ENCODE results near the gene EEF1AKMT2.
"Not testable (repeated sequence)": the region's sequence is repeated elsewhere in the genome, so short reads cannot be mapped to it uniquely, and the experiment has no call there.

Gene EEF1AKMT2

DNA sequence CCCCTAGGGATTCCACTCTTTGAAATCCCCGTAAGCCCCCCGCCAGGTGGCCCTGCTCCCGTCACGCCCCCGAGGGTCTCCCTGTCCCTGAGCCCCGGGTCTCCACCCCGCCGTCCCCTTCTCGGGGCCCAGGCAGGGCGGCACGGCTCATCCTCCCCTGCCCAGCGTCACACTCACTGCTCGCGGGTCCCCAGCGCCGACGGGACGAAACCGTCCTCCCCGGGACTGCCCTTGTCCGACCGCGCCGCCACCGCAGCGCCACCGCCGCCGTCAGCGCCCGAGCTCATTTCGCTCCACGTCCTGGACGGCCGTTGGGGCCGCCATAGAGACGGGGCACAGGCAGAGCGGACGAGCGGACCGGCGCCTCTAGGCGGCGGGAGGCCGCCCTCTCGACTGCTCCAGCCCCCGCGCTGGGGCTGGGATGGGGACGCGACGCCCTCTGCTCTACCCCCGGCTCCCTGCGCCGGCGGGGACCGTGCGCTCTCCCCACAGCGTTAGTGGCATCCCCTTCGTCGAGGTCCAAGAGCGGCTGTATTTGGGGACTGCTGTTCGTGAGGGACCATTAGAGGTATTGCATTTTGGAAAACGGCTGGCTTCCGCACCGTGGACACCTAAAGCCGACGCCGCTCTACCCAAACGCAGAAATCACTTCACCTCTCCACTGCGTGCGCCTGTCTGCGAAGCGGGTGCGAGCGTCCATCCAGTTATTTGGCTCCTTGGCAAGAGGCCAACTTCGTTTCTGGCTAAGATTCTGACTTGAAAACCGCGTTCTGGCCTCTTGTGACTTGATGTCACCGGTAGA, at the start of gene EEF1AKMT2:
Gene EEF1AKMT2 (minus strand): TSS at position 341 of the 802 bp plus-strand sequence. CDS start 54 bp downstream, at position 287.
- DNase-seq (ENCODE audit: low spot score): peak; percentile 96

DNA sequence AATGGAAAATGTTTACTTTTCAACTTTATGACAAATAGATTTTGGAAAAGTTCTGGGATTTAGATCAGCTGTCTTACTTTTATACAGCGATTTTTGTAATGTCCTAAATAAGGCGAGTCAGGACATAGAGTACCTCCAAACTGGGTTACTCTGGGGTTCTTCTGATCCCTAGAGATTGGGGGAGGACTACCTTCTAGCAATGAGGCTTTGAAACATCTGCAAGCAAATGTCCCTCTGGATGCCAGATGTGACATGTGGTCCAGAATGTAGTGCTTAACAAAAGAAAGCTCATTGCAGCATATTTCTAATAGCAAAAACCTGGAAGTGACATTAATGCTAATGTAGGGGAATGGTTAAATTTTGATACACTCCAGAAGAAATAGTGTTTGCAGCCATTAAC, 46.0 kb upstream of the EEF1AKMT2 start:
- no peak for DNase-seq (ENCODE audit: low spot score)

DNA sequence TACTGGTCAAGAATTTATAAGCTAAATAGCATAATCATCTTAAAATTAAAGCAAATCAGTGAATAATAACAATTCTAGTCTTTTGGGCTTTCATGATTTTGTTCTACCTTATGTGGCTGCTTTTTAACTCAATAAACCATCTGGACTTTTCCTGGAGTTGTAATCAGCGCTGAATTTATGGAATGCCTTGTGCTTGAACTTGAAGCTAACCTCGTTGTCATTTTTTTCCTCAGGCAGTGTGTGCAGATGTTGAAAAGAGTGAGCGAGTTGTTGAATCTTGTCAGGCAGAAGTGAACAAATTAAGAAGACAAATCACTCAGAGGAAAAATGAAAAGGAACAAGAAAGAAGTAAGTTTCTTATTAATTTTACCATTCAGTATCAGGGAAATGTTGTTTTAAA, 39.4 kb upstream of the EEF1AKMT2 start:
- no peak for DNase-seq (ENCODE audit: low spot score)

DNA sequence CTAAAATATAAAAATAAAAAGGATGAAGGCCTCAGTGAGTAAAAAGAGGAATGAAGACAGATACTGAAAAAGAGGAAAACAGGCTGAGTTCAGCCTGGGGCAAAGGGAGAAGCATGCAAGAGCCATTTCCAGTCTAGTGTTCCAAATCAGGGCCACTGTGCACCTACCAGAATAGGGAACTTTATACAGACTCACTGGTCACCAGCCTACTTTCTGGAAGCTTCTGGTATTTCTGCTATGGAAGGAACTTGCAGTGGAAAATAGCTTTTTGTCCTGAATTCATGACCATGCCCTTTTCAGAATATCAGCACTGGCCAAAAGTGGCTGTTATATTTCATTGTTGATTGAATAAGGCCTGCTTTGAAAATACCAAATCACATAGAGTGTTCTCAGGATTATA, 38.8 kb upstream of the EEF1AKMT2 start:
- DNase-seq (ENCODE audit: low spot score): no peak

DNA sequence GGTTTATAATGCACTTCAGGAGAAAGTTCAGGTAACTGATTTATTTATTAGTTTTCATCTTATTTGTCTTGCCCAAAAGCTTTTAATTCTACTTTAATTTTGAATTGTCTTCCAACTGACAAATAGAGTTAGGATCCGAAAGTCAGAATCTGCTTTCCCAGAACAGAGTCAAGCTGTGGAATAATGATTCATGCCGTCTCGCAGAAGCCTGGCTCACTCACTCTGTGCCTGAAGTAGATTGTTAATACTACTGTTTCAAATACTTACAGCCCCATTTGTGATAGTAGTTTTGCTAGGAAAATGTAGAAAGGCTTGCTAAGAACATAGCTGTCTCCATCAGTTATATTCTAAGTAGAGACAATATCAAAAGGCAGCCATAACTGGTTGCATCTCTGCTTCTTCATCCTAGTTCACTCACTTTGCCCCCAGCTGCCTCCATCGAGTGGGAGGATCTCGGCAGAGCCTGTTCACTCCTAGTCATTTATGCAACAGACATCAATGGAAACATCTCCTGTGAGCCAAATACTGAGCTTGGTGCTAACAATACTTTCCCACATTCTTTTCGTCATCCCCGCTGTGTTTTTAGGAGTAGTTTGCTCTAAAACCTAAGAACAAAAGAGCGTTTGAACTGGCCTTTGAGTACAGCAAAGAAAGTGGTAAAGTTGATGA, 37.9 kb upstream of the EEF1AKMT2 start:
- DNase-seq (ENCODE audit: low spot score): no peak

DNA sequence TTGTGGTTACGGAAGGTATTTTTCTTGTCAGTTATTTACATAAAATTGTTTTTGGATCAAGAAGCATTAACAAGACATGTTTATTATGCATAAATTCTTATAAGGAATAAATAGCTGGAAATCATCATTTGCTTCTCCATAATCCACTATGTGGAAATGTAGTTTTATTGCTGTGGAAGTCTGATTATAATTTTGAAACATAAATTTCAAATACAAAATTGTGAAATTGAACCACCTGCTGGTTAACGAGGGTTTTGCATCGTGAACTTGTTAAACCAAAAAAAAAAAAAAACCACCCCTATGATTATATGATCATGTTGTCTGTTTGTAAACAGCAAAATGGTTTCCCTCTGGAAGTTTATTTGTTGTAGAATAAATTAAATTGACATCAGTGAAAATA, 35.8 kb upstream of the EEF1AKMT2 start:
- DNase-seq (ENCODE audit: low spot score): peak; percentile 25

DNA sequence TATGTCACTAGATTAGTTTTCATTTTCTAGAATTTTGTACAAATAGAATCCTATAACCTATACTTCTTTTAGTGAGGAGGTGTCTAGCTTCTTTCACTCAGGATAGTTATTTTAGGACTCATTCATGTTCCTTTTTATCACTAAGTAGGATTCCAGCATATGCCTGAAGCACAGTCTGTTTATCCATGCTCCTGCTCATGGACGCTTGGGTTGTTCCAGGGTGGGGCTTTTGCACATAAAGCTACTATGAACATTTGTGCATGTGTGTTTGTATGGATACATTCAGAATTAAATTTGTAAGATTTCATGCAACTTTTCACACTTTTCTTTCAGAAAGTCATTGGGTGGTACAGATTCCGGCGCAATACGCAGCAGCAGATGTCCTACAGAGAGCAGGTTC, 34.6 kb upstream of the EEF1AKMT2 start:
- no peak for DNase-seq (ENCODE audit: low spot score)

DNA sequence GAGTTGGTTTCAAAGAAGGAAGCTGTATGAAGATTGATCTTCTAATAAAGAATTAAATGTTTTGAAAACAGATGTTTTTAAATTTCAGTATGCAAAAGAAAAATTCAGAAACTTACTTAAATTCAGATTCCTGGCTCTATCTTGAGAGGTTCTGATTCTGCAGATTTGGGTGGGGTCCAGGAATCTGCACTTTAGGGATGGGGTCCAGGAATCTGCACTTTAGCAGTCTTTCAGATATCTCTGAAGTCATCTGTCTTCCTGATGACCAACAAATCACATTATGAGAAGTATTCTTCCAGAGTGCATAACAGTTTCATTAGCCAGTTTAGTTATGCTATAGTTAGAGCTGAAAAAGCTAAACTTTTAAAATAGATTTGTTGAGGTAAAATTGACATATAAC, 34.0 kb upstream of the EEF1AKMT2 start:
- DNase-seq (ENCODE audit: low spot score): no peak

DNA sequence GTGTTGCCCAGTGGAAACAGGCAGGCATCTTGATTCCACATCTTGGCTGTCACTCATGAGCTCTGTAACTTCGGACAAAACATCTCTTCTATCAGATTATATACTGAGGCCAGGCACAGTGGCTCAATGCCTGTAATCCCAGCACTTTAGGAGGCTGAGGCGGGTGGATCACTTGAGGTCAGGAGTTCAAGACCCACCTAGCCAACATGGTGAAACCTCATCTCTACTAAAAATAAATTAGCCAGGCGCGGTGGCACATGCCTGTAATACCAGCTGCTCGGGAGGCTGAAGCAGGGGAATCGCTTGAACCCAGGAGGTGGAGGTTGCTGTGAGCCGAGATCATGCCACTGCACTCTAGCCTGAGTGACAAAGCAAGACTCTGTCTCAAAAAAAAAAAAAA, 33.2 kb upstream of the EEF1AKMT2 start:
- not testable (repeated sequence) for DNase-seq (ENCODE audit: low spot score)

DNA sequence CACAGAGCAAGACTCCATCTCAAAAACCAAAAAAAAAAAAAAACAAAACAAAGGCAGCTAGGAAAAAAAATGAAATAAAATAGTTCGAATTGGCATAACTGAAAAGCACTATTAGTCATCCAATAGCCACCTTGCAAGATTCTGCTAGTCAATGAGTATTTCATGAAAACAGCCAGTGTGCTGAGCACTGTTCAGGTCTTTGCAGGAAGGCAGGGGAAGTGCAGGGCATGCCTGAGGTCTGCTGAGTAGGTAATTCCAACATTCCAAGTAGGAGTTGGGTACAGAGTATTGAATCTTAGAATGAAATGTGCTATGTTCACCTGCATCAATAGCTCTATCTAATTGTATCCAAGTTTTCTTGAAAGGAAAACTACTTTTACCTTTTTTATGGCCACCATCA, 32.8 kb upstream of the EEF1AKMT2 start:
- no peak for DNase-seq (ENCODE audit: low spot score)

DNA sequence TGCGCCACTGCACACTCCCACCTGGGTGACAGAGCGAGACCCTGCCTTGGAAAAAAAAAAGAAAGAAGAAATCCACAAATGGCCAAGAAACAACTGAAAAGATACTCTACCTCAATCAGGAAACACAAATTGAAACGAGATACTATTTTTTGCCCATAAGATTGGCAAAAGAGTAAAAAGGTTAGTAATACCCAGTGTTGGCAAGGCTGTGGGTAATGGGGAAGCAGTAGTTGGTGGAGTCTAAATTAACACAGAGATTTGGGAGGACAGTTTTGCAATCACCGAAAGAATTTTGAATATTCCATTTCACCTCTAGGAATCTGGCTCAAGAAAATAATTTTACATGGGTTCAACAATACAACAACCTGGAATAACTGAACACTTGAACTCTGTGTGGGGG, 29.8 kb upstream of the EEF1AKMT2 start:
- DNase-seq (ENCODE audit: low spot score): no peak

DNA sequence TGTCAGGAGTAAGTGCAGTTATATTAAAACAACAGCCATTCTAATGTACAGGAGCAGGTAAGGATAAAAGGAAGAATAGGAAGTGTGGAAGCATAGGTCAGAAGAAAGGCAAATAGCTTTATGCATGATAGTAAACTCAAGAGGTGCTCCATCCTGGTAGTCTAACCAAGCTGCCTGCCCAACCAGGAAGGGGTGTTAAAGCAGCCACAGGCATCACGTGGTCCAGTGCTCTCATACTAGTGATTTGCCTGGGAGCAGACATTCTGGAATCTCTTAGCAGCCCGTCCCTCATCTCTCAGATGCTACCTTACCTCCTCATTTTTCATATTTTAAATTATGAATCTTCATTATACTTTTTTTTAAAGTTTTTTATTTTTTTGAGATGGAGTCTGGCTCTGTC, 28.4 kb upstream of the EEF1AKMT2 start:
- no peak for DNase-seq (ENCODE audit: low spot score)

DNA sequence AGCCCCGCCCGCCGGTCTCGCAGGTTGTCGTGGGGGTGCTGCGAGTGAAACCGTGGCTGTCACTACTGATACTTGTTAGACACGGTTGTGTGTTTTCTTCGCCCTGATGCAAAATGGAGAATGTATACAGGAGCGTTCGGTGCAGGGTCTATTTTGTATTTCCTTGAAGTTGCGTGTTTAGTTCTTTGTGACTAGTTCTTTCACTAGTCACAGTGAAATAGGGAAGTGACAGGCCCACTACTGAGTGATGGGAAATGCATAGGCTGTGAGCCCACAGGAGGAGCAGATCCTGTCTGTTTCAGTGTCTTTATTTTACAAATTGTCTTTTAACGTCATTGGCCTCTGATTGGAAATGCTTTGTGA, 10.6 kb upstream of the EEF1AKMT2 start:
- peak; percentile 16 for DNase-seq (ENCODE audit: low spot score)

DNA sequence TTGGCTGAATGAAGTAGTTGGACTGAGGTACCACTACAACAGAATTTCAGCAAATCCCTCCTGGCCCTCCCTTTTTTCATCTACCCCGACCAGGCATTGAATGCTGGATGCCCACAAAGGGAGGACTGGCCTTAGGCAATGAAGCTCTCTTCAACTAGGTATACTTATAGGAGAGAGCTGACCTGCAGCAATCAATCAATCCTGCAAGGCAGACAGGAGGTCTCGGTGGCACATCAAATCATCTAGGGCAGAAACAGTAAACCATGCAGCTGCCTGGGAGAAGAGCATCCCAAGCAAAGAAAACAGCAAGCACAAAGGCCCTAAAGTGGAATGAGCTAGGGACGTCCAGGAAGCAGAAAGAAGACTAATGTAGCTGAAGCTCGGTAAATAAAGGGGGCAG, 7.5 kb upstream of the EEF1AKMT2 start:
- DNase-seq (ENCODE audit: low spot score): no peak

DNA sequence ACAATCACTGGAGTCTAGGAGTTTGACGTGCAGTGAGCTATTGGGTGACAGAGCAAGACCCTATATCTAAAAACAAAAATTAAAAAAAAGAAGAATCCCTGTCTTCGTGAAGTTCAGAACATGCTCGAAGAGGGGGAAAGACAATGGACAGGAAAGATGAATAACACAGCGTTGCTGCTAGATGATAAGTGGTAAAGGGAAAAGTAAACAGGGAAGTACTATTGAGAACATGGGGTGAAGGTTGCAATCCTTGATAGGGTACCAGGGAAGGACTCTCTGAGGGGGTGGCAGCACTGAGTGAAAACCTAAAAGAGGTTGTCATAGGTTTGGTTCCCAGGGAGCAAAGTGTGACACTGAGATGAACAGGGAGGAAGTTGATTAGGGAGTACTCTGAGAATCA, 7.1 kb upstream of the EEF1AKMT2 start:
- no peak for DNase-seq (ENCODE audit: low spot score)

DNA sequence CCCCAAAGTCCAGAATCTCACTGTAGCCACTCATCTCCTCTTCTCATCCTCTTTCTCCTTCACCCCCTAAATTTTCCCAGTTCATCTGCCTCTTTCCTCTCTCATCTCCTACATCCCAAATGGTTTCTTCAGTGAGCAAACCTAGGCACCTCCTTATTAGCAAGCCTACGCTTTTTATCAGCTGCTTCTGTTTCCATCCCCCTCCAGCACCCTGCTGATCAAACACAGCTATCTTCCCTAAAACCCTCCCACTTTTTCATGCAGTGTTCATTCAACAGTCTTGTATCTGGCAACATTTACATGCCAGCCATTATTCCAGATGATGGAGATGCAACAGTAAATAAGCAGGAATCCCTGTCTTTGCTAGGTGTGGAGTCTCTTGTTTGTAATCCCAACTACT, 6.7 kb upstream of the EEF1AKMT2 start:
- DNase-seq (ENCODE audit: low spot score): no peak

DNA sequence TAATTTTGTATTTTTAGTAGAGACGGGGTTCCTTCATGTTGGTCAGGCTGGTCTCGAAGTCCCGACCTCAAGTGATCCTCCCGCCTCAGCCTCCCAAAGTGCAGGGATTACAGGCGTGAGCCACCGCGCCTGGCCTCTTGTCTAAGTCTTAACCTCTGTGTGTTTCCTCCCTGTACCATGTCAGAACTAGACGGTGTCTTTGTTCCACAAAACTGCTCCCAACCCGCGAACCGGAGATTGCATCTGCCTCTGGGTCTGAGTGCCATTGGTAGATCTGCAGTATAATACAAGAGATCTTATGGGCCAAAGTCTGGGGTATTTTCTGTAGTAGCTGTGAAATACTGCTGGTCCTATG, 1.3 kb upstream of the EEF1AKMT2 start:
- no peak for DNase-seq (ENCODE audit: low spot score)

DNA sequence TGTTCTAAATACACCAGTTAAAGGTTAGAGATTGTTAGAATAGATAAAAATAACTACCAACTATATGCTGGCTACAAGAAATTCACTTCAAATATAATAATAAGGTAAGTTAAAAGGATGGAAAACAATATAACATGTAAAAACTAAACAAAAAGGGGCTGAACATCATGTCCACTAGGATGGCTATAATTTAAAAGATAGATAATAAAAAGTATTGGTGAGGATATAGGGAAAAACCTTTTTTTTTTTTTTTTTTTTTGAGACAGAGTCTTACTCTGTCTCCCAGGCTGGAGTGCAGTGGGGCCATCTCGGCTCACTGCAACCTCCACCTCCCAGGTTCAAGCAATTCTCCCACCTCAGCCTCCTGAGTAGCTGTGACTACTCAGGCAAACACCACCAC, 8.8 kb downstream of the EEF1AKMT2 start:
- DNase-seq (ENCODE audit: low spot score): not testable (repeated sequence)

DNA sequence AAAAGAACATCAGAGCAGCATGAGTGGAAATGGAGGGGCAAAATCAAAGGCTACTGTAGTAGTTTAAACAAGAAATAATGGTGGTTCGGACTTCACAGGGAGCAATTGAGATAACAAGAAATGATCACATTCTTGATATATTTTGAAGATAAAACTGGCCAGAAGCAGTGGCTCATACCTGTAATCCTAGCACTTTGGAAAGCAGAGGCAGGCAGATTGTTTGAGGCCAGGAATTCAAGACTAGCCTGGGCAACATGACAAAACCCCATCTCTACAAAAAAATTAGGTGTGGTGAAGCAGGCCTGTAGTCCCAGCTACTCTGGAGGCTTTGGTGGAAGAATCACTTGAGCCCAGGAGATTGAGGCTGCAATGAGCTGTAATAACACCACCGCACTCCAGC, 22.9 kb downstream of the EEF1AKMT2 start:
- no peak for DNase-seq (ENCODE audit: low spot score)

DNA sequence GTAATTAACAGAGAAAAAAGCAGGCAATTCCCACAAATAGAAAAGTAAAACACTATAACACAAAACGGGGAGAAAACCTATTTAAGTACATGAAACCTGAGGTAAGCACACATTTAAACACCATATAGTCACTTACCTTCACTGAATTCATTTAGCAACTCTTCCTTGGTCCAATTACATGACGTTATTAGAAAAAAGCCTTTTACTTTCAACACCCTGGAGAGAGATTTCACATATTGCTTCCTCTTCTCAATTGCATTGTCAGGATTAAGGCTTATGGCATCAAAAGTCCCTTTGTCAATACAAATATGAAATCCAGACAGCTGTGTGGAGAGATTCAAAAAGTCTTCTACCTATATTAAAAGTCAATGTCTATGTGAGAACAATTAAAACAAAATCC, 26.4 kb downstream of the EEF1AKMT2 start:
- DNase-seq (ENCODE audit: low spot score): no peak

DNA sequence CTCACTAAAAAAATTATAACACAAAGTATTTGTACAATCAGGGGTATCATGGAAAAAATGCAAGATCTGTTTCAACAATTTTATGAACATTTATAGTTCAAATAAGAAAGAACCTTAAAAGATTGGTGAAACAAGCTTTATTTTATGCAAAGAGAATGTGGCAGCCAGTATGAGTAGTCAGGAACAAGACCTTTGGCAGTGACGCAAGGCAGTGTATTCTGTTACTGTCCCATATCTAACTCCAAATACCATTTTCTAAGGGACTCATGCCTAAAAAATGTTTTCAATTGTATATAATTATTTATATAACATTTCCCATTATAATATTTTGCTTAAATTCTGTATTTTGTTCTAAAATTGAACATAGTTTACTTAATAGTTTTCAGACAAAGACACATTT, 28.4 kb downstream of the EEF1AKMT2 start:
- DNase-seq (ENCODE audit: low spot score): no peak

DNA sequence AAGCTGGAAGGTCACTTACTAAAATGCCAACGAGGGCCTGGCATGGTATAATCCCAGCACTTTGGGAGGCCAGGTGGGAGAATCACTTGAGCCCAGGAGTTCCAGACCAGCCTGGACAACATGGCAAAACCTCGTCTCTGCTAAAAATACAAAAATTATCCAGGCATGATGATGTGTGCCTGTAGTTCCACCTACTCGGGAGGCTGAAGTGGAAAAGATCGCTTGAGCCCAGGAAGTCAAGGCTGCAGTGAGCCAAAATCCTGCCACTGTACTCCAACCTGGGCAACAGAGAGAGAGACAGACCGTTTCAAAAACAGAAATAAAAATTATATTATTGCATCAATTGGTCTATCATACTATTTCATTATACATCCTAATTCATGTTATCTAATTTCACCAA, 29.4 kb downstream of the EEF1AKMT2 start:
- no peak for DNase-seq (ENCODE audit: low spot score)

DNA sequence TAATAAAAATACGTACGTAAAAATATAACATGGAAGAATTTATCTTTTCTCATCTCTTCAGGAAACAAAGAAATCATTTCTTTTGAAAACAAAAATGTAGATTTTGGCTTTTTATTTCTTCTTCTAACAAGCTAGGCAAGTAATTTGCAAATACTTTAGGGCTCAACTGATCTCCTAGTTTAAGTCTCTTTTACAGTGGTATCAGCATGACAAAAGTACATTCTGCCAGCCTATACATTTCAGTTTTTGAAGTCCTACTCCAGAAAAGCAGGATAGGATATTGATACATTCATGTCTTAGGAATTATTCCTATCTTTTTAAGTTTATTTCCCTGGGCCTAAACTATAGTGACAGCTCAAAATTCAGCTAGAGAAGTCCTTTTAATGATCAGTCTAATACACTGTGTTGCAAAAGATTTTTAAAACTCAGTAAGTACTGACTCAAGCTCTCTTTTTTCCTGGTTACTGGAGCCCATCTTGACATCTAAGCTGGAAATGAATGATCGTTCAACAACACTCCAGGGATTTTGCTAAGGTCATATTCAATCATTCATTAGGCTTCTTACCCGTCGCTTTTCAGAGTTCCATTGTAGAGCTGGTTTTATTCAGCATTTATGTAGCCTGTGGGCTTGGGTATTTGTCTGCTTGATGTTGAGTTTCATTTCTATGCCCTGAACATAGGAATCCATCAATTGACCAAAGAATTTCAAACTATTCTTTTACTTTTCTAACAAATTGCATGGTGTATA, 35.4 kb downstream of the EEF1AKMT2 start:
- DNase-seq (ENCODE audit: low spot score): no peak
